Stimulated activated CD4-positive, alpha-beta T cell treated with anti-CD3 and anti-CD28 coated beads, Interleukin-15, amount 100 ng/mL, for 1 hour (primary cell): Measurements from ENCODE around the gene GRHPR.
"Not testable (repeated sequence)": the region's sequence is repeated elsewhere in the genome, so short reads cannot be mapped to it uniquely, and the experiment has no call there.

ENCODE experiments used
- DNase-seq, 2 donors: peaks; one replicate each; pipeline ENCODE4 v3.0.0-alpha.2; 2020; ENCODE audit warnings: low read depth in 1 of 2, low spot score in 1 of 2

Gene GRHPR

GRCh38 chr9:37420271-37421215 is 2.0 kb upstream of the GRHPR start:
- DNase-seq, result no peak

- no peak for DNase-seq
These were observed 595 bp upstream of the GRHPR start for GRCh38 chr9:37421914-37422288.

- DNase-seq, result no peak
These were observed 1.0 kb downstream of the GRHPR start for GRCh38 chr9:37423508-37423907.

GRCh38 chr9:37424204-37424685 is 1.7 kb downstream of the GRHPR start:
- no peak for DNase-seq

GRCh38 chr9:37424686-37425297 is 2.3 kb downstream of the GRHPR start:
- DNase-seq, result no peak

GRCh38 chr9:37425298-37425752 is 2.8 kb downstream of the GRHPR start:
- DNase-seq, result no peak

- not testable (repeated sequence) for DNase-seq
These were observed 3.9 kb downstream of the GRHPR start for GRCh38 chr9:37426431-37426830.

GRCh38 chr9:37426846-37427245 is 4.3 kb downstream of the GRHPR start:
- DNase-seq, result no peak

GRCh38 chr9:37428345-37428744 is 5.8 kb downstream of the GRHPR start:
- DNase-seq, result no peak

- no peak for DNase-seq
These were observed 7.2 kb downstream of the GRHPR start for GRCh38 chr9:37429441-37430285.

- no peak for DNase-seq
These were observed 8.5 kb downstream of the GRHPR start for GRCh38 chr9:37430841-37431597.

GRCh38 chr9:37432020-37432419 is 9.5 kb downstream of the GRHPR start:
- DNase-seq, result no peak

- DNase-seq, result no peak
These were observed 11.4 kb downstream of the GRHPR start for GRCh38 chr9:37433867-37434371.

GRCh38 chr9:37436540-37436939 is 14.0 kb downstream of the GRHPR start:
- no peak for DNase-seq

- no peak for DNase-seq
These were observed 14.5 kb downstream of the GRHPR start for GRCh38 chr9:37437010-37437409.

GRCh38 chr9:37437621-37438020 is 15.1 kb downstream of the GRHPR start:
- no peak for DNase-seq

GRCh38 chr9:37438359-37438758 is 15.9 kb downstream of the GRHPR start:
- DNase-seq, result no peak

GRCh38 chr9:37441776-37442370 is 19.4 kb downstream of the GRHPR start:
- no peak for DNase-seq

GRCh38 chr9:37442556-37442955 is 20.1 kb downstream of the GRHPR start:
- DNase-seq, result no peak

GRCh38 chr9:37443566-37443965 is 21.1 kb downstream of the GRHPR start:
- DNase-seq, result no peak
